Epidermal melanocyte (primary cell): ENCODE data around the gene KIF26B.
"Not testable (repeated sequence)": the region's sequence is repeated elsewhere in the genome, so short reads cannot be mapped to it uniquely, and the experiment has no call there.

Experiments used
- DNase-seq: peaks from one replicate; pipeline ENCODE4 v3.0.0; 2011; ENCODE audit warnings: low spot score; ENCODE audit not compliant: insufficient read length

Gene KIF26B

DNA sequence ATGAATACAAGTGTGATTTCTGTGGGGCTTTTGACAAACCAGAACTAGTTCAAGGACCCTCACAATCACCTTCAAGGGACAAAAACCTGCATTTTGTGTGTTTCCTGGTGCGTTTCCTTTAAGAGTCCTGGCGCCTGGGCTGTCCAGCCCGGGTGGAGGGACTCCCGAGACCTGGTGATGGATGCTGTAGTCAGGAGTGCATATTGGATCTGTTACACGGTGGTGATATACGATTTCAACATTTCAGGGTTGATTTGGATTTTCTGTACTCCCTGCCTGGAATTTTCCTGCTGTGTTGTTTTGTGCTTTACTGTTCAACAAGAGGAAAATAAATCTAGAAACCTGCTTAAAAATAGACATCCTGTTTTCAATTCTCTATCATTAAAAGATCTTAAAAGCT lies 162.0 kb downstream of the KIF26B start:
- no peak for DNase-seq

DNA sequence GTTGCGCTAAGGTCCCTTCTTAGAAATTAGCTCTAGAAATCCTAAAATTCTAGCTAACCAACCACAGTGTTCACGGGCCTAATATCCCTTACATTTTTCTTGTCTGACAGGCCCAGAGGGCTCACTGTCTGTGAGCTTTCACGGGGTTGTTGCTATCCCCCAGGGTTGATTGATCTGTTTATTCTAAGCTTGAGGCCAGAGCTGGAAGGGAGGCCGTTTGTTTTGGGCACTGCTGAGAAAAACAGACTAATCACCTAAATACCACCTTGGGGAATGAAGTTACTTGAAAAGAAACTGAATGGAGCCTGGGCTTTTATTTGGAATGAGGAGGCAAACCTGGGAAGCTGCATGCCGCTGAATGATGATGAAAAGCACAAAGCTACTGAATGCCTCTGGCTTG lies 162.4 kb downstream of the KIF26B start:
- no peak for DNase-seq

DNA sequence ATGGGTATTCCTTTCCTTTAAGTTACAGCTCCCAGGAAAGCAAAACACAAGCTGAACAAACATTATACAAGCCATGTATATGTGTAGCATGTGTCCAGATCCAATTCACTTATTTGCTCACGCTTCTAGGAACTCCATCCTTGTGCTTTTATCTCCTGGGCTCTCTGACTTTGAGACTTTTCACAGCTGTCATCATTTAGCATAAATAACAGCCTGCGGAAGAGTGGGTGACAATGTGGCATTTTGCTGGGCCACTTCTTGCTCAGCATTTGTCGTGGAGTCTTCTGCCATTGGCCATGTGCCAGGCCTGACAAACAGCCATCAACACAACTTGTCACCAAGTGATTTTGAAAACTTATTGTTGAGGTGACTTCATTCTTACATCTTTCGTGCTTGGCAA lies 164.3 kb downstream of the KIF26B start:
- DNase-seq, result no peak

DNA sequence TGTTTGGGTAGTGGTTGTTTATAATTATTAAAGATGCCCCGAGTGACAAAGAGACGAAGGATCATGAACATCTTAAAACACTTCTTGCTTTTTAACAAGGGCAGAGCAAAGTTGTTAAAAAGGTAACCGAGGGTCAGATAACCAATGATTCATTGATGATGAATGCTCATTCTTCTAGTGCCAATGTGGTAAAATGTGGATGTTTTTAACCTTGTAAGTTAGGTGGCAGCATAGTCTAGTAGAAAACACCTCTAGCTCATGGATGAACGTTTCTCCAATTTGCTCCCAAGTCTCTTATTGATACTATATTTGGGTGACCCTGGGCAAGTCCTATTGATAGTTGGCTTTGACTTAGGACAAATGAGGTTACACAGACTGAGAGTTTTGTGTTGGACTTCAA lies 167.9 kb downstream of the KIF26B start:
- DNase-seq, result no peak

DNA sequence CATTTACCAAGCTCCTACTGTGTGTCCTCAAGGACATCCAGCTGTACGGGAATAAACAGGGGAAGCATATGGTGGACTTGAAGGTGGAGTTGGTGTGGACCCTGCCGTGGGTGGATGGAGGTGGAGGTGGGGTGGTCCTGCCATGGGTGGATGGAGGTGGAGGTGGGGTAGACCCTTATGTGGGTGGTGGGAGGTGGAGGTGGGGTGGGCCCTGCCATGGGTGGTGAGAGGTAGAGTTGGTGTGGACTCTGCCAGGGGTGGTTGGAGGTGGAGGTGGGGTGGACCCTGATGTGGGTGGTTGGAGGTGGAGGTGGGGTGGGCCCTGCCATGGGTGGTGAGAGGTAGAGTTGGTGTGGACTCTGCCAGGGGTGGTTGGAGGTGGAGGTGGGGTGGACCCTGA lies 169.0 kb downstream of the KIF26B start:
- DNase-seq, result not testable (repeated sequence)

DNA sequence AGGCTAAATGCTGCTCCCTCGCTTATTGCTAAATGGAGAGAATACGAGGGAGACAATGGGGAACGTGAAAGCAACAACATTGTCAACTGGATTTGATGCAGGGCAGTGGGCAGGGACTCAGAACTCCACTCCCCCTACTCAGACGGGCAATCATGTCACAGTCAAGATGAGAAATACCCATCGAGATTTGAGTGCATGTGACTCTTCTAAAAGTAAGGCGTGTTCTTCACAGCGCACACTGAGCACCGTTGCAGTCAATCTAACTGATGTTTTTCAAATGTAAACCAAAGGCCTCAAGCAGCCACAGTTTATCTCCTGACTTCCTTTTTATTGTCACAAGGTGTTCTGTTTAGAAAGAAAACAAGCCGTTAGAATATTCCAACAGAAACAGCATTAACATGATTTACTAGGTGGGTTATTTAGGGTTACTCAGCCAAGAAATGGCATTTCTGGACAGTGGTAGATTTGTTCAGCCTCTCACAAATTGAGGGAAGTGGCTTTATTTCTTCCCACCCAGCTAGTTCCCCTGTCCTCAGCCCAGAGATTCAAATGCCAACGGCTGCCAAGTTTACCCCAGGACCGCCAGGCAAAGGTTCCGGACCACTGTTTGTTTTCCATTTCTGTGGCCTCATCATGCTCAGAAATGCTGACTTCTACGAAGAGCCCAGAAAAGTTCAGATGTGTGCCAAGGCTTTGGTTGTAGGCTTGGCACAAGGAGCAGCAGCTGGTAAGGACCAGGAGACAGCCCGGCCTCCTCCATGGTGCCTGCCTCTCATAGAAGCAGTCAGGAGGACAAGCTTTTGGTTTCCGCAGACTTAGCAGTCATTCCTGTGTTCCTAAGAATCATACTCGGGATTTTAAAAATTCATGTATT lies 171.4 kb downstream of the KIF26B start:
- DNase-seq, result no peak

DNA sequence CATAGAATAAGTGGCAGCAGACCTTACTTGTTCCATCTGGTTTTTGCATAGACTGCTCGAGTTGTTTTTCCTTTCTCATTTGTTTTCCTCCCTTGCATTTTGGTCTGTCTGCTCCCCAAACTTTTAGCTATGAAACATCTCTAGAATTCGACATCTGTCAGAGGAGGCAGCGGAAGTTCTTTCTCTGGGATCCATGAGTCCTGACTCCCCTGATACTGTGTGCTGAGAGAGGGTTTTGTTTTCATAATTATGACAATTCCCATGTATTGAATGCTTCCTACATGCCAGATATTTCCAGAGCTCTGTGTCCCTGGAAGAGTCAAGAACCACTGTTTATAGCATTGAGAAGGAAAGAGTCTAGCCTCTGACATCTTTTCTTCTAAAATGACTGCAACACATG lies 172.6 kb downstream of the KIF26B start:
- no peak for DNase-seq

DNA sequence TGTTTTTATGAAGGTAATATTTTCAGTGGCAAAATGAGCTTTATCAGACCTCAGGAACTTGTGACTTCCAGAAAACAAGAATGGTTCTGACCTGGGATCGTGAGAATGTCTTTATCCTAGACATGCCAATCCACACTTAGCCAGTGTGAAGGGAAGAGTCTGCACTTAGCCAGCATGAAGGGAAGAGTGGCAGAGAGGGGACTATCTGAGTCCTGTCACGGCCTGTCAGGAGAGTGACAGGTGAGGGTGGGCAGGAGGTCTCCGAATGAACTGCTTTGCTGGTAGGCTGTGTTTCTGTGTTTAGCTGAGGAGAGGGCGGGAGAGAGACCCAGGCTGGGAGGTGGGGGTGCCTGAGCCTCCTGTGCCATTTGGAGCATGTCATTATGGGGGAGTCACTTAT lies 173.1 kb downstream of the KIF26B start:
- no peak for DNase-seq

DNA sequence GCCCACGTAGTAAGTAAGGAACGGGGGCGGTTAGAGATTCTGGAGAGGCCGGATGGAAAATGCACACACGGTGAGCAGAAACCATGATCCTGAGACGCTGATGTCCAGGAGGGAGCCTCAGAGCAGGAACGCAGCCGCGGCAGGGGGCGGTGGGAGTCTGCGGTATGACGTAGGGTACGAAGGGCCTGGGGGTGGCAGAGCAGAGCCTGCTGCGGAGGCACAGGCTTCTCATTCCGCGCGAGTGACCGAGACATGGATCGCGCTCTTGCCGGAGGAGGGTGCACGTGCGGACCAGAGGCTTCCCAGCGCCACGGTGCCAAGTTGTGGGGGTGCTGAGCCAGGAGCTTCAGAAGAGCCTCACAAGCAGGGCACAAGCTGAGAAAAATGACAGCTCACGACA lies 176.2 kb downstream of the KIF26B start:
- DNase-seq, result no peak

DNA sequence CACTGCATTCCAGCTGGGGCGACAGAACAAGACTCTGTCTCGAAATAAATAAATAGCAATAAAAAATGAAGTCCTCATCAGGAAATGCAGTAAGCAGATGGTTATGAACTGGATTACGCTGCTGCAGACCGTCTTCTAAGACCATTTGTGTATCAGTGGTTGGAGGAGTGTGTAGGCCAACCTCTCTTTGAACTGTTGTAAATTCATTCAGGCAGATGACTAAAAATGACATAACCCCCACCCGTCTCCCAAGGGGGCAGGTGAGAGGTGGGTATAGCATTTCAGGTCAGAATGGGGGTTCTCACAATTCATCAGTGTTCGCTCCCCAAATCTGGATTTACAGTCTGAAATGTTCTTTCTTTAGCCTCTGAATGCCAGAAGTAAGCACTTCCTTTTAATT lies 177.3 kb downstream of the KIF26B start:
- DNase-seq, result no peak

DNA sequence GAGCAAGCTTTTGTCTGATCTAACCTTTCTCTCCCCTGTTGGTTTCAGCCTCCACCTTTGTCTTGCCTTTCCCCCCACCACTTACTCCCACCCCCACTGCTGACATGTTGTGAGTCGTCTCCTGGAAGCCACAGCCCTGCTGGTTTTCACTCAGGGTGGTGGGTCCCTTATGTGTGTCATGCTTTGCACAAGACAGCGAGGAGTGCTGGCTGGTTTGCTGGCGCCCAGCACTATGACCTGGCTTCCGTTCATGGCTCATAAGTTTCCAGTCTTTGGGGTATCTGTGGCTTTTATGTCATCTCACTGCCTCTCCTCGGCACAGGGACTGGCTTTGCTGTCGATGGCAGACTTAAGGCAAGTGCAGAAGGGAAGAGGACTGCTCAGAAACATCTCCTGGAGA lies 177.7 kb downstream of the KIF26B start:
- no peak for DNase-seq

DNA sequence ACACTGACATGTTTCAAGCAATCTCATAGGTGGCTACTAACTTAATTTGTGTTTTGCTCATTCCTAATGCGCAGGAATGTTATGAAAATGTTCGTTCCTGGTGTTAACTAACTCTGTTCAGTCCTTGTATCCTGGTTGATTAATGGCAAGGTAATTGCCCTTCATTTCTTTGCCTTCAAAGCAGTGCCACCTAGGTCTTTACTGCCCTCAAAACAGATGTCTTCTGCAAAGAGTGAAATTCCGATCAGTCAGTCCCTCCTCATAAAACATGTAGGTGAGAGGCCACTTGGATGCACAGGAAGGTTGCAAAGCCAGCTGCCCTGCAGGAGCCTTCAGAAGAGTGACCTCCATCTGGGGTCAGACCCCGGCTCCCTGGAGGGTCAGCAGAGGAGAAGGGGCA lies 179.4 kb downstream of the KIF26B start:
- DNase-seq, result no peak

DNA sequence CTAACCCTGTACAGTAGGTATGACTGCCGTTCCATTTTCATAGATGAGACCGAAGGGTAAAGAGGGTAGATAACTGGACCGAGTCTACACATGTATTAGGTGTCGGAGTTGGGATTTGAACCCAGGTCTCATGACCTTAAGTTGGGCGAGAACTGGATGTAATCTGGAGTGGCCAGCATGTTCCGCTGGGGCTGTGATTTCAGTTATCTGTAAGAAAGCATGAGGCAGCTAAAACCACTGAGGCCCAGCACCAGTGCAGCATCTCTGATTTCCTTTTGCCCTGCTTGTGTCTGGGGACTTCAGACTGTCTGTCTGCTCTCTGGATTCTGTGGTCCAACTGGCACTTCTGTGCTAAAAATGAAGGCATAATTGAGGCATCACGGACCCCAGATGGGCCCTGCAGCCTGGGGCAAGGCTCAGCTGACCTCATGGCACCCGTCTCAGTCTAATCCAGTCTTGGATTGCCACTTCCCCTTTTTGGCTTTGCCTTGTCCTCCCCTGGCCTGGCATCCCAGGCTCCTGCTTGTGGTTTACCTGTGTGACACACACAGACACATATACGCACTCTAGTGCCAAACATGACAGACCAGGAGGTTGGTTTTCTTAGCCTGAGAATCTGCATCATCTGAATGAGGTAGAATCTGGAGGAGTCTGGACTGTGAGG lies 180.2 kb downstream of the KIF26B start:
- no peak for DNase-seq

DNA sequence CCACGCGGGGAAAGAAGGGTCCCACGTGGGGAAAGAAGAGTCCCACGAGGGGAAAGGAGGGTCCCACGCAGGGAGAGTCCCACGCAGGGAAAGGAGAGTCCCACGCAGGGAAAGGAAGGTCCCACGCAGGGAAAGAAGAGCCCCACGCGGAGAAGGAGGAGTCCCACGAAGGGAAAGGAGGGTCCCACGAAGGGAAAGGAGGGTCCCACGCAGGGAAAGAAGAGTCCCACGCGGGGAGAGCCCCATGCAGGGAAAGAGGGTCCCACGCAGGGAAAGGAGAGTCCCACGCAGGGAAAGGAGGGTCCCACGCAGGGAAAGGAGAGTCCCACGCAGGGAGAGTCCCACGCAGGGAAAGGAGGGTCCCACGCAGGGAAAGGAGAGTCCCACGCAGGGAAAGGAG lies 180.9 kb downstream of the KIF26B start:
- DNase-seq, result not testable (repeated sequence)

DNA sequence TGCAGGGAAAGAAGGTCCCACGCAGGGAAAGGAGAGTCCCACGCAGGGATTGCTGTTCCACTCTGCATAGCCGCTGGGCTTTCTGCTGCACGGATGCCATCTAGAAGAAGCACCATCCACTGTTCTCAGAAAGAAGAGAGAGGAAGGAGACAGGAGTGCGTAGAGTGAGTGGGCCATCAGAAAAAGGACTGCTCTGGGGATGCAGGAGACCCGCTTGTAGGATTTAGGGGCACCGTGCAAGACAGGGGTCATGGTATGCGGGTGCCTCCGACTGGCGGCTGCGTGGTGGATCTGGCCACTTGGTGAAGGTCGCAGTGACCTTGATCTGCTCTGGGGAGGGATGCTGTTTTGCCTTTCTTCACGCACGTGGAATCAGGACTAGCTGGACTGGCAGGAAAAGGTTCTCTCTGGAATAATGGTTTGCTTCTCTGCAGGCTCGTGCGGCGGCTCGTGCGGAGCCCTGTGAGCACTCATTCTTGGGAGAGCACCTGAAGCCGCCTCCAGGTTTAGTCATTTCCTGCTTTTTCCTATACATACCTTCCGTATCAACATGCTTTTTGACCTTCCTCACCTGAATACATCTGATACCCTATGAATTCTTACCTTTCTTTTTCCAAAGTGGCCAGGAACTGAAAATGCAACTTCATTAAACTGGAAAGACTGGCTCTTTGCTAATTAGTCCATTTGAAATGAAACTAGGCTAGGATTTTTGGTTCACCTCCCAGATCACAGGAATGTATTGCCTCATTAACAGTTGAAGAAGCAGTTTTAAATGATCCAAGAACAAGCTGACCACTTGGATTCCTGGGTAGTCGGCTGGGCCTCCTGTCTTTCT lies 181.6 kb downstream of the KIF26B start:
- no peak for DNase-seq

DNA sequence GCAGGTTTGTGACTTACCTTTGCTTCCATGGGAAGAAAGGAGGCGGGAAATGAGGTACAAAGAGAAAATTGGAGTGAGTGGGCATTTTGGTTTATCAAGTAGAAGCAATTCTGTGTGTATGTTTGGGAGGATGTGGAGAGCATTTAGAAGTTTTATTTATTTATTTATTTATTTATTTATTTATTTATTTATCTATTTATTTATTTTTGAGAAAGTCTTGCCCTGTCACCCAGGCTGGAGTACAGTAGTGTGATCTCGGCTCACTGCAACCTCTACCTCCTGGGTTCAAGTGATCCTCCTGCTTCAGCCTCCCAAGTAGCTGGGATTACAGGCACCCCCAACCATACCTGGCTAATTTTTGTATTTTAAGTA lies 182.2 kb downstream of the KIF26B start:
- DNase-seq, result not testable (repeated sequence)

DNA sequence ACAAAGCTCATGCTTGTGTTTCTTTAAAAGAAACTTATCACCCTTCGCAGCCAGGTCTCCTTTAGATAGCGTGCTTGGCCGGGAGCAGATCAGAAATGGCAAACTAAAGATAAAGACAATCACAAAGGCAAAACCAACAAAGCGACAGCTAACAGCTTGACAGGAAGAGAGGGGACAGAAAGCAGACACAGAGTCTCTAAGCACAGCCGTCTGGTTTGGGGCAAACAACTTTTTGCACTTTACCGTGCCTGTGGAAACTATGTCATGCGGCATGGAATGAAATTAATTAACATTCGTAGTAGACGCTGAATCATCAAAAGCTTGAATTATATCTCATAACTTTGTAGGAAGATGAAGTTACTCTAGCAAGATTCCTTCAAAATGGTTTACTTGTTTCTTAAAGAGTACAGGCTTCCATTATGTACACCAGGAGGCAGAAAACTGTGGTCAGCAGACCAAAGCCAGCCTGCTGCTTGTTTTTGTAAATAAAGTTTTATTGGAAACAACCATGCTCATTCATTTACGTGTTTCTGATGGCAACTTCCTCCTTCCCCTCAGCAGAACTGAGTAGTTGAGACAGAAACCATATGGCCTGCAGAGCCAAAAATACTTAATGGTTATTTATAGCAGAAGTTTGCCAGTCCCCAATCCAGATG lies 183.2 kb downstream of the KIF26B start:
- DNase-seq, result no peak

DNA sequence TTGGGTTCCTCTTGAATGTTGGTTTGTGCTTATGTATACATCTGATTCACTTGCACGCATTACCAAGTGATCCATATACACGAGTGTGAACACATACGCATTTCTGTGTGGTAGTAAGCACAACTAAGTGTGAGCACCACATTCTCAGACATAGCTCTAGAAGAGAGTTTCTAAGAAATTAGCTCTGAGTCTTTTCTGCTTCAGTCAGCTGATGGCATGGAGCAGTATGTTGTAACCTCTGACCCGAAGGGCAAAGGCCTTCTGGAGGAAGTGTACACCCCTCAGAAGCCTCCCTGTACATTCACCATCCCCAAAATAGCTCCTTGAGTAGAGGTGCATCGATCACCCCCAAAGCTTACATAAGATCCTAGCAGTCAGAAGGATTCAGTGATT lies 183.7 kb downstream of the KIF26B start:
- DNase-seq, result no peak

DNA sequence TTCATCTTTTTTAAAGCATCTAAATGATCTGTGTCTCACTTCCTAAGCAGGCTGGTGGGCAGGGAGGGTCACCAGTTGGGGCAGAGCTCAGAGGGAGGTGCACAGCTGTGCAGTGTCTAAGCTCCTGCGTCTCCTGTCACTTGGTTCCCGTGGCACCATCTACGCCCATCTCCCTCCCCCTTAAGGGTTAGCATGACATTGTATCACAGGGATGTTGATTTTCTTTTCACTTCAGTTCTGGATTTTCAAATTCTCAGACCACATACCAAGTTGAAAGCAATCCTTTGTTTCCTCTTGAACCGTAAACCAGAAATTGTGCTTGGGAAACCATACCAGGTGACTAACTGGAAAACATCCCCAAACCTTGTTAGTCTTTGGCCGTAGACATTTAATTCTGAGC lies 187.0 kb downstream of the KIF26B start:
- no peak for DNase-seq

DNA sequence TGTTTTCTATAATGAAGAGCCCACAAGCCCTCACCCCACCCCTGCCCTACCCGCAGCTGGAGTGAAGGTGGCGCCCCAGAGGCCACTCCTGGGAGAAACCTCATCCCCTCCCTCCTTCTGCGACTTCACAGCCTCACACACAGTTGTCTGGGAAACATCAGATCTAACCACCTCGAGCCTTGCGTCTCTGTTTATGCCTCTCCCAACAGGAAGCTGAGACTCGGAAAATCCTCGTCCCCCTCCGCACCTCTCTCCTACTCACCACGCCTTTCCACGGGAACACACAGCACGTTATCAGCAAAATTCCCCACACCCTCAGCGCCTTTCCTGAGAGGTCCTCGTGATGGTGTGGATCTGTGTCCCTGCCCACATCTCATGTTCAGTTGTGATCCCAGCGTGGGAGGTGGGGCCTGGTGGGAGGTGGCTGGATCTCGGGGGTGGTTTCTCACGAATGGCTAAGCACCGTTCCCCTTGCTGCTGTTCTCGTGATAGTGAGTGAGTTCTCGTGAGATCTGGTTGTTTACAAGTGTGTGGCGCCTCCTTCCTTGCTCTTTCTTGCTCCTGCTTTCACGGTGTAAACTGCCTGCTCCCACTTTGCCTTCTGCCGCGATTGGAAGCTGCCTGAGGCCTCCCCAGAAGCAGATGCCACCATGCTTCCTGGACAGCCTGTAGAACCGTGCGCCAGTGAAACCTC lies 190.6 kb downstream of the KIF26B start:
- DNase-seq, result no peak

DNA sequence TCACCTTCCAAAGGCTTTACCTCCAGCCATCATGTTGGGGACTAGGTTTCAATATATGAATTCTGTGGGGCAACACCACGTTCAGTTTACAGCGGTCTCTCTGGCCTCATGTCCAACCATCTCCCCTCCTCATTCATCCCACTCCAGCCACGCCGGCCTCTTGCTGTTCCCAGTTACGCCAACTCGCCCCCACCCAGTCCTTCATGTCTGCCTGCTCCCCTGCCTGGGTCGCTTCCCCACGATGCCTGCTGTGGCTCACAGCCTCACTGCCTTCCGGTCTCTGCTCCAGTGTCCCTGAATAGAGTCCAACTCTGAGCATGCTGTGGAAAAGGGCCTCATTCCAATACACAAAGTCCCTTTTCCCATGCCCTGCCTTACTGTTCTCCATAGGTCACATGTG lies 193.8 kb downstream of the KIF26B start:
- no peak for DNase-seq
